ENCODE measurements around the gene SUCLG2.

The SUCLG2 gene

GRCh38 chr3:67478423-67478822 is 176.0 kb downstream of the SUCLG2 start:
- no peak overlapping the region for H3K9ac ChIP-seq (ENCODE audit: low read length)
- no peaks in the 10 kb centered on the region for H3F3A ChIP-seq (ENCODE audit: insufficient read depth, low read length)
- no peaks in the 10 kb centered on the region for H4K20me1 ChIP-seq (ENCODE audit: insufficient read depth, low read length)
- H3K79me2 ChIP-seq (ENCODE audit: insufficient read depth, low read length) = no peaks in the 10 kb centered on the region
- H3K27ac ChIP-seq (ENCODE audit: low read depth, low read length, poor library complexity, severe bottlenecking) = no peak overlapping the region
- no peaks in the 10 kb centered on the region for H3K36me3 ChIP-seq (ENCODE audit: insufficient read depth, low read length)
- H3K4me2 ChIP-seq (ENCODE audit: low read length) = no peak overlapping the region
- no peak overlapping the region for H3K4me3 ChIP-seq (ENCODE audit: low read depth, low read length, poor library complexity, severe bottlenecking)
- H3K4me1 ChIP-seq (ENCODE audit: insufficient read depth, low read length, severe bottlenecking) = no peaks in the 10 kb centered on the region
- H2AFZ ChIP-seq (ENCODE audit: low read length) = no peak overlapping the region
- H3K9me3 ChIP-seq (ENCODE audit: low read length) = no peaks in the 10 kb centered on the region
- TF ChIP-seq EZH2 (IDR thresholded peaks at IDR 0.05; ENCODE audit: borderline replicate concordance, low read length) = no peak
- no peak for TF ChIP-seq CTCF (IDR thresholded peaks at IDR 0.05; ENCODE audit: low read length)
- no peaks in the 10 kb centered on the region for H3K27me3 ChIP-seq (ENCODE audit: insufficient read depth, low read length)
- H3K9me2 ChIP-seq (ENCODE audit: low read depth, low read length) = no peaks in the 10 kb centered on the region

- no peak for TF ChIP-seq EZH2 (IDR thresholded peaks at IDR 0.05; ENCODE audit: borderline replicate concordance, low read length)
Measured at GRCh38 chr3:67474311-67474710, 180.1 kb downstream of the SUCLG2 start.

GRCh38 chr3:67472674-67473201 is 181.7 kb downstream of the SUCLG2 start:
- Histone ChIP-seq H3K4me1 (ENCODE audit: insufficient read depth, low read length, severe bottlenecking) (no peaks in the 10 kb centered on the region), H3K36me3 (ENCODE audit: insufficient read depth, low read length) (no peaks in the 10 kb centered on the region), H4K20me1 (ENCODE audit: insufficient read depth, low read length) (no peaks in the 10 kb centered on the region), H2AFZ (ENCODE audit: low read length) (no peak overlapping the region), H3K79me2 (ENCODE audit: insufficient read depth, low read length) (no peaks in the 10 kb centered on the region), H3K27ac (ENCODE audit: low read depth, low read length, poor library complexity, severe bottlenecking) (no peak overlapping the region), H3F3A (ENCODE audit: insufficient read depth, low read length) (no peaks in the 10 kb centered on the region), H3K27me3 (ENCODE audit: insufficient read depth, low read length) (no peaks in the 10 kb centered on the region), H3K4me3 (ENCODE audit: low read depth, low read length, poor library complexity, severe bottlenecking) (no peak overlapping the region), H3K9ac (ENCODE audit: low read length) (no peak overlapping the region), H3K9me3 (ENCODE audit: low read length) (no peaks in the 10 kb centered on the region), H3K4me2 (ENCODE audit: low read length) (no peak overlapping the region), H3K9me2 (ENCODE audit: low read depth, low read length) (no peaks in the 10 kb centered on the region)
- TF ChIP-seq EZH2 (IDR thresholded peaks at IDR 0.05; ENCODE audit: borderline replicate concordance, low read length) (no peak), CTCF (IDR thresholded peaks at IDR 0.05; ENCODE audit: low read length) (no peak)

More at GRCh38 chr3:67474311-67474710, 180.1 kb downstream of the SUCLG2 start:
- Histone ChIP-seq H4K20me1 (ENCODE audit: insufficient read depth, low read length) (no peaks in the 10 kb centered on the region), H3K79me2 (ENCODE audit: insufficient read depth, low read length) (no peaks in the 10 kb centered on the region), H3K4me2 (ENCODE audit: low read length) (no peak overlapping the region), H3K36me3 (ENCODE audit: insufficient read depth, low read length) (no peaks in the 10 kb centered on the region), H3K9me3 (ENCODE audit: low read length) (no peaks in the 10 kb centered on the region), H3K9me2 (ENCODE audit: low read depth, low read length) (no peaks in the 10 kb centered on the region), H3F3A (ENCODE audit: insufficient read depth, low read length) (no peaks in the 10 kb centered on the region), H3K4me3 (ENCODE audit: low read depth, low read length, poor library complexity, severe bottlenecking) (no peak overlapping the region), H2AFZ (ENCODE audit: low read length) (no peak overlapping the region), H3K27ac (ENCODE audit: low read depth, low read length, poor library complexity, severe bottlenecking) (no peak overlapping the region), H3K27me3 (ENCODE audit: insufficient read depth, low read length) (no peaks in the 10 kb centered on the region), H3K4me1 (ENCODE audit: insufficient read depth, low read length, severe bottlenecking) (no peaks in the 10 kb centered on the region), H3K9ac (ENCODE audit: low read length) (no peak overlapping the region)

GRCh38 chr3:67470207-67470606 is 184.2 kb downstream of the SUCLG2 start:
- H3K9me3 ChIP-seq (ENCODE audit: low read length) = no peaks in the 10 kb centered on the region
- H3K79me2 ChIP-seq (ENCODE audit: insufficient read depth, low read length) = no peaks in the 10 kb centered on the region
- no peaks in the 10 kb centered on the region for H3K4me1 ChIP-seq (ENCODE audit: insufficient read depth, low read length, severe bottlenecking)
- H3K9ac ChIP-seq (ENCODE audit: low read length) = no peak overlapping the region
- no peaks in the 10 kb centered on the region for H3K9me2 ChIP-seq (ENCODE audit: low read depth, low read length)
- H4K20me1 ChIP-seq (ENCODE audit: insufficient read depth, low read length) = no peaks in the 10 kb centered on the region
- no peak overlapping the region for H3K4me2 ChIP-seq (ENCODE audit: low read length)
- H3K36me3 ChIP-seq (ENCODE audit: insufficient read depth, low read length) = no peaks in the 10 kb centered on the region
- no peaks in the 10 kb centered on the region for H3F3A ChIP-seq (ENCODE audit: insufficient read depth, low read length)
- no peak overlapping the region for H3K27ac ChIP-seq (ENCODE audit: low read depth, low read length, poor library complexity, severe bottlenecking)
- no peaks in the 10 kb centered on the region for H3K27me3 ChIP-seq (ENCODE audit: insufficient read depth, low read length)
- no peak overlapping the region for H2AFZ ChIP-seq (ENCODE audit: low read length)
- TF ChIP-seq EZH2 (IDR thresholded peaks at IDR 0.05; ENCODE audit: borderline replicate concordance, low read length) = no peak
- TF ChIP-seq CTCF (IDR thresholded peaks at IDR 0.05; ENCODE audit: low read length) = no peak
- no peak overlapping the region for H3K4me3 ChIP-seq (ENCODE audit: low read depth, low read length, poor library complexity, severe bottlenecking)

Data from OCI-LY1 (cell line).